ENCODE measurements around the gene TBC1D20. TPM values are rescaled to one million over a fixed set of nuclear protein-coding genes. Genes with fewer than 3 reads are reported as not detected.
A peak's percentile ranks its signal among the peaks of the same experiment; 100 is the strongest.

Gene TBC1D20
- total RNA-seq, 3 donors from 2014 or later (not counting 1 experiment from before 2014, with no cell fraction given) = 32.5 to 47.6 (median 44.2) TPM

GRCh38 chr20:461254-462198 is 807 bp downstream of the TBC1D20 start:
- Histone ChIP-seq H3K36me3 (ENCODE audit: control insufficient read depth, insufficient read depth, low read length) (no peaks in the 10 kb centered on the region), H3K27me3 (ENCODE audit: control insufficient read depth, insufficient read depth, low read length) (no peaks in the 10 kb centered on the region), H3K4me3 (ENCODE audit: low read length) (peak overlapping the region; percentile 81), H3K4me1 (ENCODE audit: control insufficient read depth, insufficient read depth, low read length) (peaks cover 18% of the 10 kb centered on the region), H3K27ac (ENCODE audit: low read length) (peak overlapping the region; percentile 79), H3K9me3 (ENCODE audit: control insufficient read depth, insufficient read depth, low read length) (no peaks in the 10 kb centered on the region)
- 12% methylated on average over 59 of the region's 60 CpGs for WGBS (ENCODE audit: insufficient coverage)
- peak; percentile 29 to 48 (median 30) for ATAC-seq
- peak overlapping the region; percentile 90 to 92 for H3K27ac Mint-ChIP-seq
- DNase-seq = peak in 1 of 2 donors; percentile 68
- no peak for TF ChIP-seq CTCF (IDR thresholded peaks at IDR 0.05)
- peak overlapping the region; percentile 97 for H3K4me3 Mint-ChIP-seq
- no peaks in the 10 kb centered on the region for H3K27me3 Mint-ChIP-seq (ENCODE audit: low read depth in 2 of 2)
- no peaks in the 10 kb centered on the region for H3K36me3 Mint-ChIP-seq
- intact Hi-C loops (cut with micrococcal nuclease) = loop anchor here (1.0 to 5.0 kb wide), 2 partner anchors 54 to 109 kb away; no protein-coding TSS in a partner anchor
- H3K4me1 Mint-ChIP-seq = peaks cover 34 to 47% of the 10 kb centered on the region in 2 donors
- no peaks in the 10 kb centered on the region for H3K9me3 Mint-ChIP-seq

- Histone ChIP-seq H3K9me3 (ENCODE audit: control insufficient read depth, insufficient read depth, low read length) (no peaks in the 10 kb centered on the region), H3K27me3 (ENCODE audit: control insufficient read depth, insufficient read depth, low read length) (no peaks in the 10 kb centered on the region), H3K4me1 (ENCODE audit: control insufficient read depth, insufficient read depth, low read length) (peaks cover 18% of the 10 kb centered on the region), H3K4me3 (ENCODE audit: low read length) (no peak overlapping the region), H3K36me3 (ENCODE audit: control insufficient read depth, insufficient read depth, low read length) (no peaks in the 10 kb centered on the region), H3K27ac (ENCODE audit: low read length) (no peak overlapping the region)
- Mint-ChIP-seq H3K9me3 (no peaks in the 10 kb centered on the region), H3K27me3 (ENCODE audit: low read depth in 2 of 2) (no peaks in the 10 kb centered on the region), H3K27ac (peak overlapping the region; percentile 90 to 92), H3K4me1 (peaks cover 34 to 47% of the 10 kb centered on the region in 2 donors), H3K4me3 (peak overlapping the region; percentile 75), H3K36me3 (no peaks in the 10 kb centered on the region)
- no peak for DNase-seq
- no peak for TF ChIP-seq CTCF (IDR thresholded peaks at IDR 0.05)
- 100% methylated on average over 1 of the region's 2 CpGs for WGBS (ENCODE audit: insufficient coverage)
- ATAC-seq = no peak
- intact Hi-C loops (cut with micrococcal nuclease) = loop anchor here (5.0 kb wide), 1 partner anchor 108 kb away; no protein-coding TSS in a partner anchor
These were observed 1.6 kb downstream of the TBC1D20 start for GRCh38 chr20:460707-461106.

- Mint-ChIP-seq H3K4me3 (peak overlapping the region; percentile 75), H3K36me3 (no peaks in the 10 kb centered on the region), H3K27ac (peak overlapping the region; percentile 90 to 92), H3K9me3 (no peaks in the 10 kb centered on the region), H3K27me3 (ENCODE audit: low read depth in 2 of 2) (no peaks in the 10 kb centered on the region), H3K4me1 (peaks cover 34 to 47% of the 10 kb centered on the region in 2 donors)
- H3K4me1 ChIP-seq (ENCODE audit: control insufficient read depth, insufficient read depth, low read length) = peaks cover 18% of the 10 kb centered on the region
- intact Hi-C loops (cut with micrococcal nuclease) = loop anchor here (5.0 kb wide), 1 partner anchor 108 kb away; no protein-coding TSS in a partner anchor
- no peaks in the 10 kb centered on the region for H3K9me3 ChIP-seq (ENCODE audit: control insufficient read depth, insufficient read depth, low read length)
- no peak overlapping the region for H3K4me3 ChIP-seq (ENCODE audit: low read length)
- no peaks in the 10 kb centered on the region for H3K27me3 ChIP-seq (ENCODE audit: control insufficient read depth, insufficient read depth, low read length)
- TF ChIP-seq CTCF (IDR thresholded peaks at IDR 0.05) = no peak
- DNase-seq = no peak
- no peaks in the 10 kb centered on the region for H3K36me3 ChIP-seq (ENCODE audit: control insufficient read depth, insufficient read depth, low read length)
- no peak for ATAC-seq
- H3K27ac ChIP-seq (ENCODE audit: low read length) = no peak overlapping the region
- WGBS (ENCODE audit: insufficient coverage) = 39% methylated on average over 2 of the region's 3 CpGs
These were observed 2.2 kb downstream of the TBC1D20 start for GRCh38 chr20:460180-460579.

Measured in natural killer cell (primary cell).